HUES48 (cell line): Measurements from ENCODE around the gene TM2D3.
"Not testable (repeated sequence)": the region's sequence is repeated elsewhere in the genome, so short reads cannot be mapped to it uniquely, and the experiment has no call there.

Experiments used
- H3K27ac ChIP-seq: one replicate; pipeline ENCODE4 v1.7.0; 2013; ENCODE audit warnings: low read depth, low read length, inconsistent platforms
- H3K27me3 ChIP-seq: 2 replicates; pipeline ENCODE4 v1.6.1; 2013; ENCODE audit warnings: mild to moderate bottlenecking, low read length; ENCODE audit not compliant: control insufficient read depth, insufficient read depth
- H3K36me3 ChIP-seq: 2 replicates; pipeline ENCODE4 v1.6.1; 2013; ENCODE audit warnings: low read length; ENCODE audit not compliant: control insufficient read depth, insufficient read depth
- H3K4me1 ChIP-seq: 2 replicates; pipeline ENCODE4 v1.6.1; 2013; ENCODE audit warnings: mild to moderate bottlenecking, low read length; ENCODE audit not compliant: control insufficient read depth, insufficient read depth
- H3K4me3 ChIP-seq: 2 replicates; pipeline ENCODE4 v1.5.1; 2013; ENCODE audit warnings: mild to moderate bottlenecking, low read depth, low read length
- H3K9ac ChIP-seq: 2 replicates; pipeline ENCODE4 v1.6.1; 2013; ENCODE audit warnings: mild to moderate bottlenecking, low read depth, low read length, moderate library complexity
- H3K9me3 ChIP-seq: 2 replicates; pipeline ENCODE4 v1.6.1; 2013; ENCODE audit warnings: low read length; ENCODE audit not compliant: control insufficient read depth, insufficient read depth

TM2D3 gene

GRCh38 chr15:101654624-101655337, 2.6 kb upstream of the TM2D3 start:
- not testable (repeated sequence) for H3K4me3 ChIP-seq, H3K4me1 ChIP-seq, H3K27me3 ChIP-seq, H3K36me3 ChIP-seq, H3K9ac ChIP-seq, H3K9me3 ChIP-seq, H3K27ac ChIP-seq

- H3K27me3 ChIP-seq, result no peaks in the 10 kb centered on the region
- no peak overlapping the region for H3K4me3 ChIP-seq
- H3K27ac ChIP-seq, result no peak overlapping the region
- 0 out of 2 replicates have a peak, but pooled peaks cover 3% of the 10 kb centered on the region for H3K4me1 ChIP-seq
- peaks cover 13% of the 10 kb centered on the region for H3K36me3 ChIP-seq
- 0 out of 2 replicates have a peak, but pooled peaks cover 3% of the 10 kb centered on the region for H3K9me3 ChIP-seq
- no peak overlapping the region for H3K9ac ChIP-seq
These were observed 2.0 kb upstream of the TM2D3 start for GRCh38 chr15:101654171-101654570.

- Histone ChIP-seq H3K36me3 (peaks cover 26% of the 10 kb centered on the region), H3K27ac (peak overlapping the region; percentile 87), H3K4me3 (peak overlapping the region; percentile 93), H3K4me1 (0 out of 2 replicates have a peak, but pooled peaks cover 3% of the 10 kb centered on the region), H3K9ac (peak overlapping the region; percentile 77), H3K9me3 (0 out of 2 replicates have a peak, but pooled peaks cover 3% of the 10 kb centered on the region), H3K27me3 (no peaks in the 10 kb centered on the region)
These were observed 727 bp upstream of the TM2D3 start for GRCh38 chr15:101652786-101653430.

- Histone ChIP-seq H3K9me3 (0 out of 2 replicates have a peak, but pooled peaks cover 3% of the 10 kb centered on the region), H3K4me3 (peak overlapping the region; percentile 93), H3K4me1 (0 out of 2 replicates have a peak, but pooled peaks cover 3% of the 10 kb centered on the region), H3K9ac (peak overlapping the region; percentile 66), H3K27me3 (no peaks in the 10 kb centered on the region), H3K27ac (peak overlapping the region; percentile 87), H3K36me3 (peaks cover 38% of the 10 kb centered on the region)
These were observed 555 bp downstream of the TM2D3 start for GRCh38 chr15:101651554-101652097.

- Histone ChIP-seq H3K9ac (no peak overlapping the region), H3K9me3 (no peaks in the 10 kb centered on the region), H3K27me3 (no peaks in the 10 kb centered on the region), H3K27ac (no peak overlapping the region), H3K4me3 (no peak overlapping the region), H3K36me3 (peaks cover 48% of the 10 kb centered on the region), H3K4me1 (0 out of 2 replicates have a peak, but pooled peaks cover 3% of the 10 kb centered on the region)
These were observed 2.0 kb downstream of the TM2D3 start for GRCh38 chr15:101650145-101650544.

GRCh38 chr15:101648356-101648755, 3.8 kb downstream of the TM2D3 start:
- peaks cover 65% of the 10 kb centered on the region for H3K36me3 ChIP-seq
- no peak overlapping the region for H3K9ac ChIP-seq
- no peaks in the 10 kb centered on the region for H3K9me3 ChIP-seq
- no peak overlapping the region for H3K4me3 ChIP-seq
- H3K4me1 ChIP-seq, result 0 out of 2 replicates have a peak, but pooled peaks cover 3% of the 10 kb centered on the region
- no peaks in the 10 kb centered on the region for H3K27me3 ChIP-seq
- no peak overlapping the region for H3K27ac ChIP-seq

- H3K4me3 ChIP-seq, result no peak overlapping the region
- H3K9me3 ChIP-seq, result no peaks in the 10 kb centered on the region
- H3K36me3 ChIP-seq, result peaks cover 74% of the 10 kb centered on the region
- no peak overlapping the region for H3K9ac ChIP-seq
- no peaks in the 10 kb centered on the region for H3K27me3 ChIP-seq
- H3K27ac ChIP-seq, result no peak overlapping the region
- 0 out of 2 replicates have a peak, but pooled peaks cover 3% of the 10 kb centered on the region for H3K4me1 ChIP-seq
These were observed 4.9 kb downstream of the TM2D3 start for GRCh38 chr15:101647251-101647650.

GRCh38 chr15:101646672-101647071, 5.5 kb downstream of the TM2D3 start:
- Histone ChIP-seq H3K9me3 (no peaks in the 10 kb centered on the region), H3K9ac (no peak overlapping the region), H3K27me3 (no peaks in the 10 kb centered on the region), H3K27ac (no peak overlapping the region), H3K4me3 (no peak overlapping the region), H3K36me3 (peaks cover 80% of the 10 kb centered on the region), H3K4me1 (0 out of 2 replicates have a peak, but pooled peaks cover 3% of the 10 kb centered on the region)

- Histone ChIP-seq H3K27ac (peak overlapping the region; percentile 1), H3K4me1 (peaks cover 7% of the 10 kb centered on the region), H3K27me3 (no peaks in the 10 kb centered on the region), H3K4me3 (no peak overlapping the region), H3K9ac (no peak overlapping the region), H3K36me3 (peaks cover 70% of the 10 kb centered on the region), H3K9me3 (no peaks in the 10 kb centered on the region)
These were observed 9.8 kb downstream of the TM2D3 start for GRCh38 chr15:101642361-101642760.

GRCh38 chr15:101641894-101642293, 10.3 kb downstream of the TM2D3 start:
- Histone ChIP-seq H3K36me3 (peaks cover 65% of the 10 kb centered on the region), H3K27ac (no peak overlapping the region), H3K4me3 (no peak overlapping the region), H3K9ac (no peak overlapping the region), H3K27me3 (no peaks in the 10 kb centered on the region), H3K4me1 (peaks cover 9% of the 10 kb centered on the region), H3K9me3 (no peaks in the 10 kb centered on the region)
